ENCODE data around the gene SLC16A10.
"Not testable (repeated sequence)": the region's sequence is repeated elsewhere in the genome, so short reads cannot be mapped to it uniquely, and the experiment has no call there.

Gene SLC16A10, protein sequence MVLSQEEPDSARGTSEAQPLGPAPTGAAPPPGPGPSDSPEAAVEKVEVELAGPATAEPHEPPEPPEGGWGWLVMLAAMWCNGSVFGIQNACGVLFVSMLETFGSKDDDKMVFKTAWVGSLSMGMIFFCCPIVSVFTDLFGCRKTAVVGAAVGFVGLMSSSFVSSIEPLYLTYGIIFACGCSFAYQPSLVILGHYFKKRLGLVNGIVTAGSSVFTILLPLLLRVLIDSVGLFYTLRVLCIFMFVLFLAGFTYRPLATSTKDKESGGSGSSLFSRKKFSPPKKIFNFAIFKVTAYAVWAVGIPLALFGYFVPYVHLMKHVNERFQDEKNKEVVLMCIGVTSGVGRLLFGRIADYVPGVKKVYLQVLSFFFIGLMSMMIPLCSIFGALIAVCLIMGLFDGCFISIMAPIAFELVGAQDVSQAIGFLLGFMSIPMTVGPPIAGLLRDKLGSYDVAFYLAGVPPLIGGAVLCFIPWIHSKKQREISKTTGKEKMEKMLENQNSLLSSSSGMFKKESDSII

DNA sequence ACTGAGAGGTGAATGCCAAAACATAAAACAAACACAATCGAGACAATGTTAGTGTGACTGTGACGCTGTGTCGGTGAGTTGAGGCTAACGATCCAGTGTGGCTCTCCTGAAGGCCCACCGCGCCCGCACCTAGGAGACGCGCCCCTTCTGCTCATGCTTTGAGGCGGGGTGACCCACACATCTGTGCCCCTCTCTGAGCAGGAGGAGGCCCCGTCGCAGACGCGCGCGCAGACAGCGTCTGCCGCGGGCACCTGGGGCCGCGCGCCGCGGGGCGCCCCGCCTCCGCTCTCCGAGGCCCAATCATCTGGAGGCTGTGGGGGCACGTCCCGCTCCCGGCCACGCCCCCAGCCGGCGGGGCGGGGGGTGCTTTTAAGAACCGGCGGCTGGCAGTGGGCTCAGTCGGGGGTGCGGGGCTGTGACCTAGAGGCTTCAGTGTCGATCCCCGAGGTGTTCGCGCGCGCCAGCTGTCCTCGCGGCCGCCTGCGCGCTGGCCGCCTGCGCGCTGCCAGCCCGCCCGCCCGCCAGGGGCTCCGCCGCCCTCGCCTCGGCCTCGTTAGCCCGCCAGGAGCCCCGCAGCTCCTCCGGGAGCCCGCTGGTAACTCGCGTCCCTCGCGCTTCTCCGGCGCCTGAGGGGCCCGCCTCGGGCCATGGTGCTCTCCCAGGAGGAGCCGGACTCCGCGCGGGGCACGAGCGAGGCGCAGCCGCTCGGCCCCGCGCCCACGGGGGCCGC lies at the start of gene SLC16A10:
TSS of gene SLC16A10 (plus strand) at position 398 of the 730 bp plus-strand sequence. CDS start at position 648, 250 bp downstream.
- DNase-seq: peak; percentile 91

DNA sequence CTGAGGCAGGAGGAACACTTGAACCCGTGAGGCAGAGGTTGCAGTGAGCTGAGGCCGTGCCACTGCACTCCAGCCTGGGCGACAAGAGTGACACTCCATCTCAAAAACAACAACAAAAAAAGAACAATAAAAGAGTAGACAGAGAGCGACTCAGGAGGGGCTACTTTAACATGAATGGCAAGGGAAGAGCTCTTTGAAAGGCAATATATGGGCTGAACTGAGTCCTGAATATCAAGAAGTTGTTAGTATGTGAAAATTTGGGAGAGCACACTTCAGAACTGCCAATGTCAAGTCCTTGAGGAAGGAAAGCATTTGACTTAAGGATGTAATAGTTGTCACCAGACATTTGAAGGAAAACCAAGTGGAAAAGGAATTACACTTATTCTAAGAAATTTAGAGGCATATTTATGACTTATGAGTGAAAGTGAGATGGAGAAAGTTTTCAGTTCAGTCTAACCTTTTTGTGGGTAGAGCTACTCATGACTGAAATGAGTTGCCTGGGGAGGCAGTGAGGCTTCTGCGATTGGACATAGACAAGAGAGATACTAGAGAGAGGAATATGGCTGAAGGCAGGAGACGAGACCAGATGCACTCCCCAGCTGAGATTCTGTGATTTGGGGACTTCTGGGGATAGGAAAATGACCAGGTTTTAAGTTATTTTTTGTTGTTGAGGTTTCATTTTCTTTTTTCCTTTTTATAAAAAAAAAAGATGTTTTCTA lies 48.6 kb upstream of the SLC16A10 start:
- DNase-seq: no peak

DNA sequence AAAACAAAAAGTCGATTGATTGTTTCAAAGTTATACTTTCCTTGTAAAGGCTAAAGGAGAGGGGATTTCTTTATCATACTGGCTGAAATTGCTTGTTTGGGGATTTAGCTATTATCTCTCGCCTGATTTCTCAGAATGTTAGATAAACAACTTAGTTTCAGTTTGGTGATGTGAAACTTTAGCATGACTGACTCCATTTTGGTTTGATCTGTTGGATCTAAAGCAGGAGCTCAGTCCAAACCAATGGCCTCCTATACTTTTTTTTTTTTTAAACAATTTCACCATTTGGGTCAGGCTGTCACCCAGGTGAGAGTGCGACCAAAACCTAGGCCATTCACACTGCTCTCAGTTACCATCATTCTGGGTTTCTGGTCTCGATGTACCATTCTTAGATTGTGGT lies 45.4 kb upstream of the SLC16A10 start:
- no peak for DNase-seq

DNA sequence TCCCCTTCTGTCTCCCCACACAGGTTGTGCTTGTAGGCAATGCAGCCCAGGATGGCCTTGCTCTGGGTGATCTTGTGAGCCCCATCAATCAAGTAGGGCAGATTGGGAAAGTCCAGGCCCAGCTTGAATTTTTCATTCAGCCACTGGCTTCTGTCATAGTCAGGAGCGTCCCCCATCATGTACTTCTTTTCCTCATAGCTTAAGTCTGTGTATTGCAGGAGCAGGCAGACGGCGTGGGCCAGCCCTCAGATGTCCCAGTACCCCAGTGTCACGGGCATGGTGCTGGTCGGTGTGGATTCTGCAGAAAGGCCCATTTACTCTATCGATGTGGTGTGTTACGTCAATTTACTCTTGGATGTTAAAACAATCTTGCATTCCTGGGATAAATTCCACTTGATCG lies 40.1 kb upstream of the SLC16A10 start:
- no peak for DNase-seq

DNA sequence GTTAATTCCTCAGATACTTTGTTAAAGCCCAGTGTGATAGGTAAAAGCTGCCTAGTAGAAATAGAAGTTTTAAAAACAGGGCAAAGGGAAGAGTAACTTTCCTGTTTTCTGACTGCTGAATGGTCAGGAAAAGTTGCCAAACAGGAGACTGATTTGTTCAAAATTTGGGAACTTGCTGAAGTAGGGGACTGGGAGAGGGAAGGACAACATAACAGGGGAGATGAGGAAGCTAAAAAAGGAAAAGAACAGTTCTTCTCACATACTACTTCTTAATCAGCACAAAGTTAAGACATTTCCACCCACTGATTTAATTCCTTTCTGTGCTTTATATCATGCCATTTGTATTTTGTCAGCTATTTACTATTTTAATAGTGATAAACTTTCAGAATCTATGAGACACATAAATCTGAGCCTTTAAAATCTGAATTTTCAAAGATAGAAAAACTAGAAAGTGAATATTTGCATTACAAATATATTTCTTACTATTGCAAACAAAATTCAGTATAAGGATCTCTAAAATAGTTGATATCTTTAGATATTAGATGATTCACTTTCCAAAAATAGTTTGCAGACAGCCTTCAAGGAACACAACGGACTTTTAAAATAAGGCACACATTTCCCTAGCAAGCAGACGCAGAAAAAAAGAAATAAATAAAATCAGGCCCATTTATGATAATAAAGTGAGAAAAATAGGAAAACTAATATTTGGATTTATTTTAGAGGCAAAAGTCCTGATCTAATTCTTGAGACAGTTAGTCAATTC lies 36.9 kb upstream of the SLC16A10 start:
- DNase-seq: no peak

GRCh38 chr6:111052171-111052570 lies 35.1 kb upstream of the SLC16A10 start:
- DNase-seq: no peak

- DNase-seq: peak; percentile 56
Observed at GRCh38 chr6:111057074-111057752, 30.1 kb upstream of the SLC16A10 start.

DNA sequence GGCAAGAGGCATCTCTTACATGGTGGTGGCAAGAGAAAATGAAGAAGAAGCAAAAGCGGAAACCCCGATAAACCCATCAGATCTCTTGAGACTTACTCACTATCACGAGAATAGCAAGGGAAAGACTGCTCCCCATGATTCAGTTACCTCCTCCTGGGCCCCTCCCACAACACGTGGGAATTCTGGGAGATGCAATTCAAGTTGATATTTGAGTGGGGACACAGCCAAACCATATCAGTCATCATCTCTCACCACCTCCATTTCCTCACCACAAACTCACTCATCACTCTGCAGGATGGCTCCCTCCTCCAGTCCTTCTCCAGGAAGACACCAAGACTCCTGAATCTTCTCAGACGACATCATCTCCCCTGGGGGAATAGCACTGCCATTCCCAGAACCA lies 25.8 kb upstream of the SLC16A10 start:
- no peak for DNase-seq

DNA sequence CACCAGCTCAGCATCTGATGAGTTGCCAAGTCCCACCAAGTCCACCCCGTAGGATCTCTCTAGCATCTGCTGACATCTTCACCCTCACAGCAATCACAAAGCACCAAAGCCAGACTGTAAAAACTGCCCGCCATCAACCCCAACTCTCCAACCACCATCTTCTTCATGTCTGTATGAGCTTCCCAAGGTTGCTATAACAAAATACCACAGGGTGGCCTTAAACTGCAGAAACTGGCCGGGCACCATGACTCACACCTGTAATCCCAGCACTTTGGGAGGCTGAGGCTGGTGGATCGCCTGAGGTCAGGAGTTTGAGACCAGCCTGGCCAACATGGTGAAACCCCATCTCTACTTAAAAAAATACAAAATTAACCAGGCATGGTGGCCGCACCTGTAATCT lies 25.3 kb upstream of the SLC16A10 start:
- not testable (repeated sequence) for DNase-seq

- DNase-seq: not testable (repeated sequence)
Observed at GRCh38 chr6:111062860-111063259, 24.4 kb upstream of the SLC16A10 start.

GRCh38 chr6:111068109-111068865 lies 19.0 kb upstream of the SLC16A10 start:
- DNase-seq: no peak

DNA sequence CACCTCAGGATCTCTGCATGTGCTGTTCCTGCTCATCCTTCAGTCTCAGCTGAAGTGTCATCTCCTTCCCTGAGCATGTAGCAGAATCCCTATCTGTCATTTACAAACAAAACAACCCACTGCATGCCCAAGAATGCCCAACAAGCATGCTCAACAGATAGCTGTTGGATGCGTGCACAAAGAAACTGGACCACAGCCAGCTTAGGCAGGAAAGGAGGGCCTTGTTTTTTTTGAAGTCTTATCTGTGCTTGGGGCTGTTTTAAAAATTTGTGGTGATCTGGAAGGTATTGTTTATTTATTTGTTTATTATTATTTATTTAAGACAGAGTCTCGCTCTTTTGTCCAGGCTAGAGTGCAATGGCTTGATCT lies 18.5 kb upstream of the SLC16A10 start:
- DNase-seq: no peak

- no peak for DNase-seq
Observed at GRCh38 chr6:111069382-111070104, 17.8 kb upstream of the SLC16A10 start.

- DNase-seq: no peak
Observed at GRCh38 chr6:111070105-111071005, 16.9 kb upstream of the SLC16A10 start.

- DNase-seq: no peak
Observed at GRCh38 chr6:111072801-111073360, 14.4 kb upstream of the SLC16A10 start.

GRCh38 chr6:111074311-111074710 lies 13.0 kb upstream of the SLC16A10 start:
- DNase-seq: no peak

- DNase-seq: no peak
Observed at GRCh38 chr6:111076024-111076695, 11.1 kb upstream of the SLC16A10 start.

- no peak for DNase-seq
Observed at GRCh38 chr6:111080698-111081097, 6.6 kb upstream of the SLC16A10 start.

Measured in CD4-positive, alpha-beta T cell treated with Interleukin-17A for 4 hours (primary cell).